ENCODE results near the gene RNF157.

DNA sequence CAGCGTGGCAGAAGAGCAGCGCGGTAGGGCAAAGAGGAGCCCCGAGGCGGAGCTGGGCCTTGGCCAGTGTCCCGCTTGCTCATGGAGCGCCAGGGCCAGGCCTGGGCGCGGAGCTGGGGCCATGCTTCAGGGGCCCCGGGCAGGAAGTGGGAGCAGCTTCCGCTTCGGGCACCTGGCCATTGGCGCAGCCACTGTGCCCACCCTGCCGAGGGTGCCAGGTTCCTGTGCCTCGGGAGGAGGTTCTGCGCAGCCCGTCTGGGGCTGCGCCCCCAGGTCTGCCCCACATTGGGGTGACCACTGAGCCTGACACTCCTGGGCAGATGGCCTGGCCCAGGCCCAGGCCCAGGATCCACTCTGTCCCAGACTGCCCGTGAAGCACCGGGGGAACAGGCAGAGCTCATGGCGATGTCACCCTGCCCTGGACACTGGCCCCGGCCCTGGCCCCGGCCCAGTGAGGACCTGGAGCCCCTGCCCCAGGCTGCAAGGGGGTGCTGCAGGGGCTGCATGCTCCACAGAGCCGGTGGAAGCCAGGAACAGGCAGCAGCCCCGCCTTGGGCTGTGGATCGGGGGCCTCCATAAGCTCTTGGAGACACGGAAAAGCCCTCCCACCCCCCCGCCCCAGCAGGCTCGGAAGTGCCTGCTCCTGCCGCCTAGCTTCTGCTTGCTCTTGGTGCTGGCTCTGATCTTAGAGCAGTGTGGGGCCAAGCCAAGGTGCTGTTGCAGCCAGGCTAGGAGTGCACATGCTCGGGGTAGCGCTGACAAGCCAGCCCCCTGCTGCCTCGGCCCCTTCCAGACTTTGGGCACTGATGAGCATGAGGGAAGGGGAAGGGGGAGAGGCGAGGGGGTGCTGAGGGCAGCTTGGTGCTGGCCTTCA lies 63.4 kb downstream of the RNF157 start:
- TF ChIP-seq, protein P1, sequence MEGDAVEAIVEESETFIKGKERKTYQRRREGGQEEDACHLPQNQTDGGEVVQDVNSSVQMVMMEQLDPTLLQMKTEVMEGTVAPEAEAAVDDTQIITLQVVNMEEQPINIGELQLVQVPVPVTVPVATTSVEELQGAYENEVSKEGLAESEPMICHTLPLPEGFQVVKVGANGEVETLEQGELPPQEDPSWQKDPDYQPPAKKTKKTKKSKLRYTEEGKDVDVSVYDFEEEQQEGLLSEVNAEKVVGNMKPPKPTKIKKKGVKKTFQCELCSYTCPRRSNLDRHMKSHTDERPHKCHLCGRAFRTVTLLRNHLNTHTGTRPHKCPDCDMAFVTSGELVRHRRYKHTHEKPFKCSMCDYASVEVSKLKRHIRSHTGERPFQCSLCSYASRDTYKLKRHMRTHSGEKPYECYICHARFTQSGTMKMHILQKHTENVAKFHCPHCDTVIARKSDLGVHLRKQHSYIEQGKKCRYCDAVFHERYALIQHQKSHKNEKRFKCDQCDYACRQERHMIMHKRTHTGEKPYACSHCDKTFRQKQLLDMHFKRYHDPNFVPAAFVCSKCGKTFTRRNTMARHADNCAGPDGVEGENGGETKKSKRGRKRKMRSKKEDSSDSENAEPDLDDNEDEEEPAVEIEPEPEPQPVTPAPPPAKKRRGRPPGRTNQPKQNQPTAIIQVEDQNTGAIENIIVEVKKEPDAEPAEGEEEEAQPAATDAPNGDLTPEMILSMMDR (IDR thresholded peaks at IDR 0.05): no peak
- no peak for TF ChIP-seq POLR2A (IDR thresholded peaks at IDR 0.05)

Data from adrenal gland (tissue), 5 donors.